ENCODE data around the gene NAA60.

DNA sequence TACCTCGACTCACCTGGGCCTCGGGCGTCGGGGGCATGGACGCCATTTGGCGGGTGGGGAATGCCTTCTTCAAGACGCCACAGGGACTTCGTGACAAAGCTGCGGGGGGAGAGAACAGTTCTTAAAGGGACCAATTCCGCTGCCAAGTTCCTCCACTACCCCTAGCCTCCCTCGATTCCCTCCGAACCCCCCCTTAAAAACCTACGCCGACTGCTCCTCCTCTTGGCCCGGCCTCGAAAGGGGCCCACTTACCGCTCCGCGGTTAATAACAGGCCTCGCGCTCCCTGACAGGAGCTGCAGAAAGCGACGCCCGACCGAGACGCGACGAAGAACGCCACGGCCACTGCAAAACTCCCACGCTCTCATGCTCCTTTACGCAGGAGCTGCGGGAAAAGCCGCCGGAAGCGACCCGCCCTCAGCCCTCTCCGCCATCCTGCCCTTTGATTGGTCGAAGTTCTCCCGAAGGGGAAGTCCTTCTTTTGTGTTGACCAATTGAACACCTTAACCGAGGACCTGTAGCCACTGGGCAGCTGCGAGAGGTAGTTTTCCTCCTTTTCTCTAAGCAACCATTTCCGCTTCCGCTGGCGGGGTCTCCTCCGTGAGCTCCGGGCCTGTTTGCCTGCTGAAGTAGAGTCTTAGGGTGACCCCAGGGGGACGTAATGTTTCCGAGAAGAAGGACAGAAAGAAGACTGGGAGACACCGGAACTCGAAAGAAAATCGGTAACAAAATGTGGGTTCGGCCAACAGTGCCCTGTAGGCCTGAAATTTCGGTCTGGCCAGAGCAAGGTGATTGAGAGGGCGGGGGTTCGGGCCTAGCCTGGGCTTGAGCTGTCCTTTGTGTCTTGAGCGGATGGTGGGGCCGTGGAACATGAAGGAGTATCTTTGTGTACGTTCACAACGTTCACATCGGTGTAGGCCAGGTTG lies at the start of gene NAA60, which contains the start of gene ZNF597:
- TF ChIP-seq, protein P1, sequence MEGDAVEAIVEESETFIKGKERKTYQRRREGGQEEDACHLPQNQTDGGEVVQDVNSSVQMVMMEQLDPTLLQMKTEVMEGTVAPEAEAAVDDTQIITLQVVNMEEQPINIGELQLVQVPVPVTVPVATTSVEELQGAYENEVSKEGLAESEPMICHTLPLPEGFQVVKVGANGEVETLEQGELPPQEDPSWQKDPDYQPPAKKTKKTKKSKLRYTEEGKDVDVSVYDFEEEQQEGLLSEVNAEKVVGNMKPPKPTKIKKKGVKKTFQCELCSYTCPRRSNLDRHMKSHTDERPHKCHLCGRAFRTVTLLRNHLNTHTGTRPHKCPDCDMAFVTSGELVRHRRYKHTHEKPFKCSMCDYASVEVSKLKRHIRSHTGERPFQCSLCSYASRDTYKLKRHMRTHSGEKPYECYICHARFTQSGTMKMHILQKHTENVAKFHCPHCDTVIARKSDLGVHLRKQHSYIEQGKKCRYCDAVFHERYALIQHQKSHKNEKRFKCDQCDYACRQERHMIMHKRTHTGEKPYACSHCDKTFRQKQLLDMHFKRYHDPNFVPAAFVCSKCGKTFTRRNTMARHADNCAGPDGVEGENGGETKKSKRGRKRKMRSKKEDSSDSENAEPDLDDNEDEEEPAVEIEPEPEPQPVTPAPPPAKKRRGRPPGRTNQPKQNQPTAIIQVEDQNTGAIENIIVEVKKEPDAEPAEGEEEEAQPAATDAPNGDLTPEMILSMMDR (IDR thresholded peaks at IDR 0.05) = no peak
- TF ChIP-seq POLR2A (IDR thresholded peaks at IDR 0.05) = peak in 2 of 3 donors; percentile 55 to 59

All from body of pancreas (tissue), 4 donors.